Fibroblast of lung (primary cell): Measurements from ENCODE around the gene KLHL6. TPM values are rescaled to one million over a fixed set of nuclear protein-coding genes. Genes with fewer than 3 reads are reported as not detected.
"Not testable (repeated sequence)": the region's sequence is repeated elsewhere in the genome, so short reads cannot be mapped to it uniquely, and the experiment has no call there.

Source experiments
- DNase-seq, 2 donors: peaks; one replicate each; pipeline versions ENCODE4 v3.0.0 to v3.0.0-alpha.2; 2010; ENCODE audit warnings: low read depth in 2 of 2
- H2AFZ ChIP-seq: 2 replicates; pipeline ENCODE4 v1.5.1; 2012; ENCODE audit warnings: low read length, control low read depth, inconsistent platforms
- H3K27ac ChIP-seq: 2 replicates; pipeline ENCODE4 v1.5.1; 2011; ENCODE audit warnings: low read length, control low read depth; ENCODE audit not compliant: insufficient read depth
- H3K27me3 ChIP-seq: 2 replicates; pipeline ENCODE4 v1.5.1; 2011; ENCODE audit warnings: mild to moderate bottlenecking, low read length; ENCODE audit not compliant: control insufficient read depth, insufficient read depth
- H3K36me3 ChIP-seq: 2 replicates; pipeline ENCODE4 v1.5.1; 2011; ENCODE audit warnings: low read length; ENCODE audit not compliant: control insufficient read depth, insufficient read depth
- H3K4me1 ChIP-seq: 2 replicates; pipeline ENCODE4 v1.5.1; 2011; ENCODE audit warnings: low read length; ENCODE audit not compliant: control insufficient read depth, insufficient read depth; ENCODE audit errors: extremely low read depth
- H3K4me2 ChIP-seq: 2 replicates; pipeline ENCODE4 v1.5.1; 2011; ENCODE audit warnings: low read length, control low read depth; ENCODE audit not compliant: insufficient read depth; ENCODE audit errors: extremely low read depth
- H3K4me3 ChIP-seq, 4 experiments: fragments of 200-600 bp in 1 of 4; sonication (generic) in 1 of 4; replicated peaks in 1 of 4; 2 replicates each; pipeline ENCODE4 v1.5.1; 2011 to 2016; ENCODE audit warnings: low read length in 4 of 4, low read depth in 3 of 4, mild to moderate bottlenecking in 3 of 4, control low read depth in 2 of 4, inconsistent platforms in 1 of 4, mixed read lengths in 1 of 4; ENCODE audit not compliant: insufficient read depth in 1 of 4; ENCODE audit errors: control extremely low read depth in 1 of 4
- H3K79me2 ChIP-seq: 2 replicates; pipeline ENCODE4 v1.5.1; 2012; ENCODE audit warnings: mild to moderate bottlenecking, low read length, inconsistent platforms; ENCODE audit not compliant: control insufficient read depth, insufficient read depth
- H3K9ac ChIP-seq: 2 replicates; pipeline ENCODE4 v1.5.1; 2011; ENCODE audit warnings: mild to moderate bottlenecking, low read length, control low read depth; ENCODE audit not compliant: insufficient read depth
- H3K9me3 ChIP-seq: 2 replicates; pipeline ENCODE4 v1.5.1; 2012; ENCODE audit warnings: low read depth, low read length; ENCODE audit not compliant: control insufficient read depth, insufficient read depth
- H4K20me1 ChIP-seq: 2 replicates; pipeline ENCODE4 v1.5.1; 2011; ENCODE audit warnings: low read length; ENCODE audit not compliant: control insufficient read depth, insufficient read depth; ENCODE audit errors: extremely low read depth
- EZH2 ChIP-seq: IDR thresholded peaks from 2 replicates; pipeline ENCODE4 v1.5.1; 2012; ENCODE audit warnings: low read length, control low read depth, mild to moderate bottlenecking; ENCODE audit errors: missing control alignments
- polyA plus RNA-seq, 2 donors: library from polyadenylated mRNA; depleted of rRNA in 1 of 2; stranded (reverse) in 1 of 2; unstranded in 1 of 2; fragments of >200 nt; gene quantifications; 2 replicates each; pipeline ENCODE4 v1.2.1, GENCODE V29; 2011 to 2012; ENCODE audit warnings: missing spikeins in 1 of 2
- total RNA-seq: library from RNA; depleted of rRNA; stranded (reverse); fragments of >200 nt; gene quantifications from 2 replicates; pipeline ENCODE4 v1.2.1, GENCODE V29; 2014
- TF ChIP-seq, protein P1 (sequence below), 2 donors: IDR thresholded peaks in 1 of 2; conservative IDR thresholded peaks in 1 of 2; 1 replicate in 1 of 2; 2 replicates in 1 of 2; pipeline ENCODE4 v1.5.1; 2011 to 2012; ENCODE audit warnings: low read length in 2 of 2, control low read depth in 1 of 2, inconsistent platforms in 1 of 2, low read depth in 1 of 2, mild to moderate bottlenecking in 1 of 2

KLHL6 gene
- total and polyA plus RNA-seq, 2 donors (not counting 1 experiment from before 2014, with no cell fraction given) = not detected

GRCh38 chr3:183529185-183529584, 26.3 kb downstream of the KLHL6 start:
- Histone ChIP-seq H3K4me1 (no peaks in the 10 kb centered on the region), H3K79me2 (no peaks in the 10 kb centered on the region), H3K4me2 (no peak overlapping the region), H3K27ac (no peak overlapping the region), H3K36me3 (no peaks in the 10 kb centered on the region), H4K20me1 (no peaks in the 10 kb centered on the region), H2AFZ (no peak overlapping the region), H3K27me3 (no peaks in the 10 kb centered on the region), H3K9ac (no peak overlapping the region), H3K4me3 (no peak overlapping the region), H3K9me3 (no peaks in the 10 kb centered on the region)
- TF ChIP-seq, protein P1, sequence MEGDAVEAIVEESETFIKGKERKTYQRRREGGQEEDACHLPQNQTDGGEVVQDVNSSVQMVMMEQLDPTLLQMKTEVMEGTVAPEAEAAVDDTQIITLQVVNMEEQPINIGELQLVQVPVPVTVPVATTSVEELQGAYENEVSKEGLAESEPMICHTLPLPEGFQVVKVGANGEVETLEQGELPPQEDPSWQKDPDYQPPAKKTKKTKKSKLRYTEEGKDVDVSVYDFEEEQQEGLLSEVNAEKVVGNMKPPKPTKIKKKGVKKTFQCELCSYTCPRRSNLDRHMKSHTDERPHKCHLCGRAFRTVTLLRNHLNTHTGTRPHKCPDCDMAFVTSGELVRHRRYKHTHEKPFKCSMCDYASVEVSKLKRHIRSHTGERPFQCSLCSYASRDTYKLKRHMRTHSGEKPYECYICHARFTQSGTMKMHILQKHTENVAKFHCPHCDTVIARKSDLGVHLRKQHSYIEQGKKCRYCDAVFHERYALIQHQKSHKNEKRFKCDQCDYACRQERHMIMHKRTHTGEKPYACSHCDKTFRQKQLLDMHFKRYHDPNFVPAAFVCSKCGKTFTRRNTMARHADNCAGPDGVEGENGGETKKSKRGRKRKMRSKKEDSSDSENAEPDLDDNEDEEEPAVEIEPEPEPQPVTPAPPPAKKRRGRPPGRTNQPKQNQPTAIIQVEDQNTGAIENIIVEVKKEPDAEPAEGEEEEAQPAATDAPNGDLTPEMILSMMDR (conservative IDR thresholded peaks at IDR 0.05 in 1 of 2, IDR thresholded peaks at IDR 0.05 in 1 of 2; ENCODE audit: low read depth in 1 of 2, low read length in 2 of 2) = no peak
- TF ChIP-seq EZH2 = no peak
- no peak for DNase-seq

DNA sequence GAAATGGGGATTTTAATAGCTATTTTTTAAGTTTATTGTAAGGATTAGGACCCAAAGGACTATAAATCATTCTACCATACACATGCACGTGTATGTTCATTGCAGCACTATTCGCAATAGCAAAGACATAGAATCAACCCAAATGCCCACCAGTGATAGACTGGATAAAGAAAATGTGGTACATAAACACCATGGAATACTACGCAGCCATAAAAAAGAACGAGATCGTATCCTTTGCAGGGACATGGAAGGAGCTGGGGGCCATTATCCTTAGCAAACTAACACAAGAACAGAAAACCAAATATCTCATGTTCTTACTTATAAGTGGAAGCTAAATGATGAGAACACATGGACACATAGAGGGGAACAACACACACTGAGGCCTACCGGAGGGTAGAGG, 26.7 kb downstream of the KLHL6 start:
- not testable (repeated sequence) for H2AFZ ChIP-seq, H3K9ac ChIP-seq, H3K36me3 ChIP-seq, H3K4me3 ChIP-seq, H3K9me3 ChIP-seq, H4K20me1 ChIP-seq, H3K27ac ChIP-seq, H3K27me3 ChIP-seq, H3K79me2 ChIP-seq, H3K4me2 ChIP-seq, H3K4me1 ChIP-seq, DNase-seq

DNA sequence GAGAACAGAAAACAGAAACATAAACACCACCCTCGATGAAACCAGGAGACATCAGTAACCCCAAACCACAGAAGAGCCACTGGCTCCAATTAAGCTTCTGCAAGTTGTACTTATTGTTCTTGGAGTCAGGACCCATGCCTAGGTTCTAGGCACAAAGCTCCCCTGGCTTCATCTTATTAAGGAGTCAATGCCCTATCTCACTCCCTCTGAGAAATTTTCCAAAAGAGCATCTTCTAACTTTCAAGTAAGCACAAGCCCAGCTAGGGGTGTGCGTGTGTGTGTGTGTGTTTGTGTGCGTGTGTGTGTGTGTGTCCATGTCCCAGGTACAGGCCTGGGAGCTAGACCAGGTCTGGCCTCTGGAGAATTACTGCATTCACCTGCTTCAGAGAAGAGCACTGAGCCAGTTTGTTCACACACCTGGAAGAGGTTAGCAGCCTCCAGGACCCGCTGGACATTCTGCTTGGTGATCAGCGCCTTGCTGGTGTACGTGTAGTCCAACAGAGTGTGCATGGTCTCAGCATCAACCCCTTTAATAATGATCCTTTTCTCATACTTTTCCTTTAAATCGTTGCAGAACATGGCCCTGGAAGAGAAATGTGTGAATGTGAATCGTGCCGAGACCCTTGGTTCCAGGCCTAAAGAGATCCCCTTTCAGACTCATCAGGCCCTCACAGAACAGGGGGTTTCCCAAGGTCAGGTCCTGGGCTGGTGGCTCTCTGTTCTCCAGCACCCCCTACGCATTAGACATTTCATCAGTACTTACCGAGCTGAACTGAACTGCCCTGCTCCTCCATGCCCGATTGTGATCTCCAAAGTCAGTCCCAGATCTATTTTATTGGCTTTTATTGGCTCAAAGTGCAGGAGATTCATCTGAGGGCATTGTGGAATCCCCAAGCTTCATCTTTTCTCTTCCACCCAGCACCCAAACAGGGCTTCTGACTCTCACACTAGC, 27.8 kb downstream of the KLHL6 start:
- no peak overlapping the region for H3K4me3 ChIP-seq
- H3K27ac ChIP-seq = no peak overlapping the region
- no peaks in the 10 kb centered on the region for H4K20me1 ChIP-seq
- H3K27me3 ChIP-seq = no peaks in the 10 kb centered on the region
- H3K4me1 ChIP-seq = no peaks in the 10 kb centered on the region
- no peak for DNase-seq
- H3K36me3 ChIP-seq = no peaks in the 10 kb centered on the region
- no peaks in the 10 kb centered on the region for H3K79me2 ChIP-seq
- H3K9me3 ChIP-seq = no peaks in the 10 kb centered on the region
- no peak overlapping the region for H3K9ac ChIP-seq
- H3K4me2 ChIP-seq = no peak overlapping the region
- TF ChIP-seq, protein P1 (conservative IDR thresholded peaks at IDR 0.05 in 1 of 2, IDR thresholded peaks at IDR 0.05 in 1 of 2; ENCODE audit: low read depth in 1 of 2, low read length in 2 of 2) = no peak
- H2AFZ ChIP-seq = no peak overlapping the region
